ENCODE results near the gene XAF1.
A peak's percentile ranks its signal among the peaks of the same experiment; 100 is the strongest.
"Not testable (repeated sequence)": the region's sequence is repeated elsewhere in the genome, so short reads cannot be mapped to it uniquely, and the experiment has no call there.

The XAF1 gene

GRCh38 chr17:6724009-6724408 lies 31.8 kb upstream of the XAF1 start:
- TF ChIP-seq CTCF (IDR thresholded peaks at IDR 0.05; ENCODE audit: extremely low read depth, missing control alignments): no peak

GRCh38 chr17:6729531-6729930 lies 26.3 kb upstream of the XAF1 start:
- no peak for DNase-seq (ENCODE audit: low spot score)
- TF ChIP-seq CTCF (IDR thresholded peaks at IDR 0.05; ENCODE audit: extremely low read depth, missing control alignments): no peak

More at GRCh38 chr17:6724009-6724408, 31.8 kb upstream of the XAF1 start:
- DNase-seq (ENCODE audit: low spot score): no peak

- not testable (repeated sequence) for DNase-seq (ENCODE audit: low spot score)
These were observed 9.2 kb upstream of the XAF1 start for GRCh38 chr17:6746665-6747064.

GRCh38 chr17:6748617-6749016 lies 7.2 kb upstream of the XAF1 start:
- no peak for DNase-seq (ENCODE audit: low spot score)
- TF ChIP-seq CTCF (IDR thresholded peaks at IDR 0.05; ENCODE audit: extremely low read depth, missing control alignments): no peak

- no peak for DNase-seq (ENCODE audit: low spot score)
- no peak for TF ChIP-seq CTCF (IDR thresholded peaks at IDR 0.05; ENCODE audit: extremely low read depth, missing control alignments)
These were observed 6.3 kb upstream of the XAF1 start for GRCh38 chr17:6749519-6749918.

GRCh38 chr17:6752068-6752909 lies 3.6 kb upstream of the XAF1 start:
- no peak for TF ChIP-seq CTCF (IDR thresholded peaks at IDR 0.05; ENCODE audit: extremely low read depth, missing control alignments)
- DNase-seq (ENCODE audit: low spot score): no peak

- peak; percentile 24 for DNase-seq (ENCODE audit: low spot score)
- no peak for TF ChIP-seq CTCF (IDR thresholded peaks at IDR 0.05; ENCODE audit: extremely low read depth, missing control alignments)
These were observed 2.8 kb upstream of the XAF1 start for GRCh38 chr17:6753006-6753445.

GRCh38 chr17:6753546-6753945 lies 2.3 kb upstream of the XAF1 start:
- no peak for DNase-seq (ENCODE audit: low spot score)
- TF ChIP-seq CTCF (IDR thresholded peaks at IDR 0.05; ENCODE audit: extremely low read depth, missing control alignments): no peak

Measured in GM20000 (cell line).